DND-41 (cell line): Measurements from ENCODE around the gene LDLRAP1.

ENCODE experiments used
- ATAC-seq: fragments of 200-7000 bp; cut with Tn5 transposase; 3 replicates; pipeline ENCODE4 v1.9.1; 2021; ENCODE audit warnings: low read depth; ENCODE audit not compliant: insufficient read depth
- DNase-seq: peaks from one replicate; pipeline ENCODE4 v3.0.0-alpha.2; 2020
- H2AFZ ChIP-seq: 2 replicates; pipeline ENCODE4 v1.6.0; 2012; ENCODE audit warnings: low read depth, low read length
- H3K27ac ChIP-seq: 2 replicates; pipeline ENCODE4 v1.5.1; 2012; ENCODE audit warnings: low read length, inconsistent platforms
- H3K27me3 ChIP-seq: fragments of 200-600 bp; sonication (generic); 2 replicates; pipeline ENCODE4 v1.6.0; 2012; ENCODE audit warnings: low read length, mild to moderate bottlenecking, inconsistent platforms; ENCODE audit not compliant: insufficient read depth, poor library complexity
- H3K36me3 ChIP-seq: 2 replicates; pipeline ENCODE4 v1.5.1; 2012; ENCODE audit warnings: low read length, inconsistent platforms; ENCODE audit not compliant: insufficient read depth
- H3K4me1 ChIP-seq: 2 replicates; pipeline ENCODE4 v1.5.1; 2012; ENCODE audit warnings: mild to moderate bottlenecking, low read length; ENCODE audit not compliant: insufficient read depth
- H3K4me2 ChIP-seq: 2 replicates; pipeline ENCODE4 v1.6.0; 2012; ENCODE audit warnings: mild to moderate bottlenecking, moderate library complexity, low read length, inconsistent platforms; ENCODE audit not compliant: insufficient read depth
- H3K4me3 ChIP-seq, 2 experiments: fragments of 200-600 bp in 1 of 2; shearing (Covaris generic) in 1 of 2; 2 replicates each; pipeline ENCODE4 v1.5.1; 2012 to 2016; ENCODE audit warnings: inconsistent platforms in 2 of 2, low read length in 2 of 2, mild to moderate bottlenecking in 2 of 2, low read depth in 1 of 2, moderate library complexity in 1 of 2
- H3K79me2 ChIP-seq: 2 replicates; pipeline ENCODE4 v1.6.0; 2012; ENCODE audit warnings: low read length, inconsistent platforms; ENCODE audit not compliant: insufficient read depth
- H3K9ac ChIP-seq: 2 replicates; pipeline ENCODE4 v1.6.0; 2012; ENCODE audit warnings: low read depth, mild to moderate bottlenecking, inconsistent platforms, low read length, moderate library complexity
- H3K9me3 ChIP-seq: 2 replicates; pipeline ENCODE4 v1.5.1; 2012; ENCODE audit warnings: low read length, moderate library complexity, mild to moderate bottlenecking, inconsistent platforms; ENCODE audit not compliant: insufficient read depth, severe bottlenecking
- H4K20me1 ChIP-seq: 2 replicates; pipeline ENCODE4 v1.6.0; 2012; ENCODE audit warnings: low read length; ENCODE audit not compliant: insufficient read depth
- EZH2 ChIP-seq: IDR thresholded peaks from 3 replicates; pipeline ENCODE4 v1.6.1; 2012; ENCODE audit warnings: borderline replicate concordance, low read depth, mild to moderate bottlenecking, moderate library complexity, low read length, inconsistent platforms; ENCODE audit not compliant: severe bottlenecking
- TF ChIP-seq, protein P1 (sequence below): IDR thresholded peaks from 2 replicates; pipeline ENCODE4 v1.5.1; 2012; ENCODE audit warnings: borderline replicate concordance, low read length, moderate library complexity, mild to moderate bottlenecking; ENCODE audit not compliant: poor library complexity, severe bottlenecking; ENCODE audit errors: extremely low read depth

Gene LDLRAP1

DNA sequence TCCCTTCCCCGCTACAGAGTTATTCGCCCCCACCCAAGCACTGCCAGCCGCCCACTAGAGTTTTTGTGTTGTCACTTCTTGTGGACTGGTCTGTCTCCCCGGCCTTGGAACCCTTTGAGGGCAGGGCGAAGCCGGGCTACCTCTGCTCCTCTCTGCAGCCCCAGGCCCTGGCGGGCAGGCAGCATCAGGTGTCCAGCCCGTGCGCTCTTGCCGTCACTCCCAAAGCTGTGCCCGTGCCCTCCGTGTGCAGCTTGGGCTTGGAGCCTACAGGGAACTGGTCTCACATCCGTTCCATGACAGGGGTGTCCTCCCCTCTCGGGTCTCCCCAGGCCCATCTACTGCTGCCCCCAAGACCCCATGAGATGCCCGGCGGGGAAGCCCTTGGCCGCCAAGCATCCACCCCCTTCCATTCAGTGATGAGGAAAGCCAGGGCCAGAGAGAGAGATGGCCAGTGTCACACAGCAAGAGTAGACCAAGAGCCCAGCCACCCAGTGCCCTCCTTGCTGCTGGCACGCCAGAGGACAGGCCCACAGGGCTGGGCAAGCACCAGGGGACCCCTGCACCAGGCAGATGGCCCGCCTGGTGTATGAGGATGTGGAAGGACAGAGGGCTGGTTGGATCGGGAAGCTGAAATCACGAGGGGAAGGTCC lies 15.3 kb upstream of the LDLRAP1 start:
- no peak overlapping the region for H3K4me3 ChIP-seq
- H2AFZ ChIP-seq: no peak overlapping the region
- no peaks in the 10 kb centered on the region for H3K79me2 ChIP-seq
- no peaks in the 10 kb centered on the region for H3K36me3 ChIP-seq
- DNase-seq (no peak), ATAC-seq (no peak)
- TF ChIP-seq, protein P1, sequence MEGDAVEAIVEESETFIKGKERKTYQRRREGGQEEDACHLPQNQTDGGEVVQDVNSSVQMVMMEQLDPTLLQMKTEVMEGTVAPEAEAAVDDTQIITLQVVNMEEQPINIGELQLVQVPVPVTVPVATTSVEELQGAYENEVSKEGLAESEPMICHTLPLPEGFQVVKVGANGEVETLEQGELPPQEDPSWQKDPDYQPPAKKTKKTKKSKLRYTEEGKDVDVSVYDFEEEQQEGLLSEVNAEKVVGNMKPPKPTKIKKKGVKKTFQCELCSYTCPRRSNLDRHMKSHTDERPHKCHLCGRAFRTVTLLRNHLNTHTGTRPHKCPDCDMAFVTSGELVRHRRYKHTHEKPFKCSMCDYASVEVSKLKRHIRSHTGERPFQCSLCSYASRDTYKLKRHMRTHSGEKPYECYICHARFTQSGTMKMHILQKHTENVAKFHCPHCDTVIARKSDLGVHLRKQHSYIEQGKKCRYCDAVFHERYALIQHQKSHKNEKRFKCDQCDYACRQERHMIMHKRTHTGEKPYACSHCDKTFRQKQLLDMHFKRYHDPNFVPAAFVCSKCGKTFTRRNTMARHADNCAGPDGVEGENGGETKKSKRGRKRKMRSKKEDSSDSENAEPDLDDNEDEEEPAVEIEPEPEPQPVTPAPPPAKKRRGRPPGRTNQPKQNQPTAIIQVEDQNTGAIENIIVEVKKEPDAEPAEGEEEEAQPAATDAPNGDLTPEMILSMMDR: no peak
- no peak for TF ChIP-seq EZH2
- H3K9me3 ChIP-seq: no peaks in the 10 kb centered on the region
- H3K9ac ChIP-seq: no peak overlapping the region
- H3K4me2 ChIP-seq: no peak overlapping the region
- no peaks in the 10 kb centered on the region for H3K4me1 ChIP-seq
- H3K27ac ChIP-seq: no peak overlapping the region
- H4K20me1 ChIP-seq: no peaks in the 10 kb centered on the region
- H3K27me3 ChIP-seq: peaks cover 4% of the 10 kb centered on the region

DNA sequence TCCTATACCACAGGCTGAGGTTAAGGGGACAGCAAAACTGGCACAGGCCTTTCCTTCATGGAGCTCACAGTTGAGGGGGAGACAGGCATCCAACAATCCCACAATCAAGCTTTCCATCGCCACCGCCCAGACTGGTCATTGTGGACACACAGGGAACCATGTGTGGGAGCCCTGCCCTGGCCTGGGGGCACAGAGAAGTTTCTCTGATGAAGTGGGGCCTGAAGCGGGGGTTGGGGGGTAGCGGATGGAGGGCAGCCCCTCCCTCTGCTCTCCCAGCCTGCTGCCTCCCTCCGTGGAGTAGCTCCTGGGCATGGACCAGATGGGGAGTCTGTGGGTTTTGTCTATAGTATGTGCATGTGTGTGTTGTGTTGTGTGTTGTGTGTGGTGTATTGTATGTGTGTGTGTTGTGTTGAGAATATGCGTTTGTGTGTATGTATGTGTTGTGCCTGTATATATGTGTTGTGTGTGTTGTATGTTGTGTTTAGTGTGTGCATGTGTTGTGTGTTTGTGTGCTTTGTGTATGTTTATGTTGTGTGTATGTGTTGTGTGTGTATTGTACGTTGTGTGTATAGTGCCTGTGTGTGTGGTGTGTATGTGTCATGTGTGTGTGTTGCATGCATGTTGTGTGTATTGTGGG lies 14.4 kb upstream of the LDLRAP1 start:
- ATAC-seq: no peak
- TF ChIP-seq, protein P1: no peak
- TF ChIP-seq EZH2: no peak

DNA sequence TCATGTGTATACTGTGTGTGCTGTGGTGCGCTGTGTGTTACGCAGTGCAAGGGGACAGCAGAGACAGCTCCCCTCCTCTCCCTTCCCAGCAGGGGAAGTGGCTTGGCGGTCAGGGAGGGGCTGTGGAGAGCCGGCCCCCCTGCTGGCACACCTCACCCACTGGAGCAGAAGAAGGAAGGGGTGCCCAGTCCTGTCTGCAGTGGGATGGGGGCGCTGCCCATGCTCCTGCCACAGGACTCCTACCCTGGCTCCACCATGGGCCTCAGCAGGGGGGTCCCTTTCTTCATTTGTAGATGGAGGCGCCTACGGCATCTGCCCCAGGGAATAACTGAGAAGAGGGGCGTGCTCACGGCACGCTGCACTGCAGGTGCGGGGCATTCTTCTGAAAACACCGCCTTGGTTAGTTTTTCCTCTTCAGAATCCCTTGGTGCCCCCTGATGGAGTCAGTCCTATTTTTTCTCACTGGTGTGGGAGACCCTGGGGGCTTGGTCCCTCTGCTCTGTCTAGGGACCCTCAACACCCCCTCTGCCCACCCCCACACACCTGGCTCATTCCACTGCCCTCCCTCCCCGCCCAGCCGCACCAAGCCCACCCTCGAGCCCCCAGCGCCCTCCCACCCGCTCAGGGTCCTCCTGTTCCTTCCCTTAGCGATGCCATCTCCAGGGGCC lies 13.8 kb upstream of the LDLRAP1 start:
- no peaks in the 10 kb centered on the region for H3K9me3 ChIP-seq
- no peak overlapping the region for H3K27ac ChIP-seq

More for the DNA sequence above, 14.4 kb upstream of the LDLRAP1 start:
- Histone ChIP-seq H2AFZ (no peak overlapping the region), H3K4me2 (no peak overlapping the region), H3K9ac (no peak overlapping the region), H3K4me1 (no peaks in the 10 kb centered on the region), H3K36me3 (no peaks in the 10 kb centered on the region), H3K9me3 (no peaks in the 10 kb centered on the region), H3K27ac (no peak overlapping the region), H3K79me2 (no peaks in the 10 kb centered on the region), H3K27me3 (peaks cover 4% of the 10 kb centered on the region), H4K20me1 (no peaks in the 10 kb centered on the region), H3K4me3 (no peak overlapping the region)
- no peak for DNase-seq

More for the DNA sequence above, 13.8 kb upstream of the LDLRAP1 start:
- Histone ChIP-seq H3K36me3 (no peaks in the 10 kb centered on the region), H4K20me1 (no peaks in the 10 kb centered on the region), H3K4me1 (no peaks in the 10 kb centered on the region), H2AFZ (no peak overlapping the region), H3K27me3 (peaks cover 4% of the 10 kb centered on the region), H3K4me3 (no peak overlapping the region), H3K79me2 (no peaks in the 10 kb centered on the region), H3K4me2 (no peak overlapping the region), H3K9ac (no peak overlapping the region)
- DNase-seq (no peak), ATAC-seq (peak; percentile 50; the same call in 2 of the 3 replicates)
- no peak for TF ChIP-seq EZH2
- TF ChIP-seq, protein P1: no peak
